GM21786 (cell line): ENCODE data around the gene IL18BP.

Experiments
- ATAC-seq: cut with Tn5 transposase; IDR thresholded peaks from one replicate; pipeline ENCODE4 v1.9.1; 2021; ENCODE audit not compliant: unreplicated experiment

IL18BP gene

DNA sequence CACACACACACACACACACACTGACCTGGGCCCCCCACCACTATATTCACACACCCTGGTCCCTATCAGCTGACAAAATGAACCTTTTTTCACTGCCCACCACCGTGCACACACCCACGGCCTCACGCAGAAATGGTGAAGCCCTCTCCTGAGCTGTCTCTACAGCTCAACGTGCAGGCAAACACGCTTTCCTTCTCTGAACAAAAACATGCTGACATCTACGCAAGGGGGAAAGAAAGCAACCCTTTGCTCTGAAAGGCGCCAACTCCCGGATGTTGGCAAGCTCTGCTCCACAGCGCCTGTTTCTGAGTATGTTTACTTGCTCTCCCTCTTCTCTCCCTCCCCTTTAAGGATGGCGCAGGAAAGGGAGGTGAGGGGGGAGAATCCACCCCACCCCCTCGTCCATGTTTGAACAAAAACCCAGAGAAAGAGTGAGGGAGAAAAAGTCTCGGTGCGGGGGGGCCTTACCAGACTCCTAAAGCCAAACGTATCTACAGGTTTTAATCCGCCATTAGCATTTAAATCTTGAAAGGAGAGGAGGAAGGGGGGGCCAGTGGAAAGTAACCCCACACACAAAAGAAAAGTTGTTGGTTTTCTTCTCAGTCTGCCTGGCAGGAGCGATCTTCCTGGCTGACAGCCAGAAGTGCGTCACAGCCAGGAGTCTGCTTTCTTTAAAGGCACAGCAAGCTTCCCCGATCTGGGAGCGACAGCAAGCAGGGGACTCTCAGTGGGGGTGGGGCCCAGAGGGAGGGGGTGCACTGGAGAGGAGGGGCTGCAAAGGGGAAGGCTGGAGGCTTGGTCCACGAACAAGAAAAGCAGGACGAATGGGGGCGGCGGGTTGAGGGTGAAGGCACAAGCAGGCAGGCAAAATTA, 42.0 kb downstream of the IL18BP start:
- ATAC-seq: no peak

DNA sequence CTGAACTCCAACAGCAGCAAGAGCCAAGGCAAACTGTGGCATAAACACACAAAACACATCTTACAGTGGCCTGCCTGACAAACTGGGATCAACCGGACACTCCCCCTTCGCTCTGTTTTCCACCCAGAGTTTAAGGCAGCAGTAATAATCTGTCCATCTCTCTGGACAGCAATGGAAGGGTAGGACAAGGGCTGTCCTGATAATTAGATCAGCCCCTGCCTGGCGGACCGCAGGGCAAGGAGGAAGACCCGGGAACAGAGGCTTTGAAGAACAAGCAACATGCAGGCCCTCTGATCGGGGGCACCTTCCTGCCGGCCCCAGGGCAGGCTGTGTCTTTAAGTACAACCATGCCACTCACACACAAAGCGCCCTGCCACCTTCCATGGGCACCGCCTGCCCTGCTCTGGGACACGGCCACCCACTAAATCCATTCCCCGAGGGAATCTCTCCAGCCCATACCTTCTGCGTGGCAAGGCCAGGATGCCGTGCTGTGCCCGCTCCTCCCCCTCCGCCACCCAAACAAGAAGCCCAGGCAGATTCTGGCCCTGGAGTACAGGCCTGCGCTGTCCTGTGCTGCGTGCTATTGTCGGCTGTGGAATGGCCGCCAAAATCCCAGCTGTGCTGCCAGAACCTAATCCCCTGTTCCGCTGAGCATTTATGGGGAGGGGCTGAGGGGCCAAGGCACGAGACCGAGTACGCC, 42.8 kb downstream of the IL18BP start:
- no peak for ATAC-seq

DNA sequence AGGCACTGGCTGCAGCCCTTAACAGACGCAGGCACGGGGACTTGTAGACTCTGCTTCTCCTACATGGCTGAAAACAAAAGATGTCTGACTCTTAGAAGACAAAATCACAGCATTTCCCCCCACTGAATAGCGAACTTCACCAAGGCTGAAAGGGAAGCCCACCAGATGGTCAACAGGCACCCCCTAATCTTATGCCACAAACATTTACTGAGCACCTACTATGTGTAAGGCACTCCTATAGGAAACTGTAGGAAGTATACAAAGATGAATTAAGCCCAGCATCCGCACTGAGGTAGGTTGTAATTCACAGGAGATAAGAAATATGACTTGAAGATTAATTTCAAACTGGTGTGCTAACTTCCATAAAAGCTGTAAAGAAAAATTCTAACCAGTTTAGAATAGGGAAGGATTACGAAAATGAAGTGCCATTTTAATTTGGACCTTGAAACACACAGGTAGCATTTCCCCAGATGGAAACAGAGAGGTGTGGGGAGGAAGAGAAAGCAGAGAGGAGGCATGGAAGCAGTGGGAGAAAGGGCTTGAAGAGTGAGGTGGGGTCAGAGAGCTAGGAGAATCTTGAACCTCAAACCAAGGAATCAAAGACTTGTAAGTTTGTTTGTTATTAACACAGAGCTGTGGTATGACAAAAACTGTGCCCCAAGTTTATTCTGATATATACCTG, 43.5 kb downstream of the IL18BP start:
- no peak for ATAC-seq

DNA sequence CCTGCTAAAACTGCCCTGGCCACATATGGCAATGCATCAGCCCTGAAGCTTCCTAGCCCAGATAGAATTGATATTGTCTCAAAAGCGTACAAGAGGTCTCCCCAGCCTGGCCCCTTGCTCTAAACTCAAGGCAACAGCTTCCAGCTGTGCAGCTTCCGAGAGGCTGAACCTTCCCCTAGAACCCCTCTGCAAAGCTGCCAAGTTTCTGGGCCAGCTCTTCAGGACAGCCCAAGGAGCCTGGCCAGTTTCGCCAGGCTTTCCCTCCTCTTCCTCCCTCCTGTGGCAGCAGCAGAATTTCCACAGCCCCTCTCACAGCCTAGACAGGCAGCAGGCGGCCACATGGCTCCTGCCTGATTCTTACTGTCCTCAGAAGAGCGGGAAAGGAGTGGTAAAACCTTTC, 47.1 kb downstream of the IL18BP start:
- no peak for ATAC-seq

DNA sequence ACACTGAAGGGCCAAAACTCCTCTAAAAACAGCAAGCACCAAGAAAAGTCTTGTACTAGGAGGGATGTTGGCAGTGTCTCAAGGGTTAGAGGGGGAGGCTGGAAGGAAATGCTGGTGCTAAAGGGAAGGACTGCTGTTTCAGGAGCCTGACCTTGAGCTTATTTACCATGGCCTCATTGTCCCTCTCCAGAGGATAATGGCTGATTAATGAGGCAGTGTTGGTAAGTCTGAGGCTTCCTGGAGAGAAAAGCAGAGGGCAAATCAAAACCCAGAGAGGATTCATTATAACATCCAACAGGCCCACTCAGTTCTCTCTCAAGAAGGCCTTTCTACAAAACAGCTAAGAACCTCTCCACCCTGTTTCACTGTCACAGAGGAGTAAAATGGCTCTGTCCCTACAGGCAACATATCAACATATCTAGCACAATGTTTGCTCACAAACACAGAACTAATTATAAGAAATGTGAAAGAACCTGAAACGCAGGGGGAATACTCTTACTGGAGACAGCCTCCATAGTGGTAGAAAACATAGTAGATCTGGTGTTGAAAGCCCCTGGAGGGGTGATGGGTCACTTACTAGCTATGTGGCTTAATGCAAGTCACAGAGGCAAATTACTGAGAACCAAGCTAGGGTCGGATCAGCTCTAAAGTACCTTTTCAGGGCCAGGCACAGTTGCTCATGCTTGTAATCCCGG, 50.2 kb downstream of the IL18BP start:
- ATAC-seq: no peak
